ENCODE data around the gene ECHS1. TPM values are rescaled to one million over a fixed set of nuclear protein-coding genes. Genes with fewer than 3 reads are reported as not detected.
A peak's percentile ranks its signal among the peaks of the same experiment; 100 is the strongest.
"Not testable (repeated sequence)": the region's sequence is repeated elsewhere in the genome, so short reads cannot be mapped to it uniquely, and the experiment has no call there.

The ECHS1 gene
- total RNA-seq, 3 donors from 2014 or later: 53.1 to 55.6 (median 53.9) TPM

GRCh38 chr10:133377025-133377817, 4.1 kb upstream of the ECHS1 start:
- ATAC-seq: no peak
- Mint-ChIP-seq H3K36me3 (ENCODE audit: insufficient read depth) (no peaks in the 10 kb centered on the region), H3K4me3 (peak overlapping the region; percentile 81), H3K4me1 (ENCODE audit: low read depth) (peaks cover 15% of the 10 kb centered on the region), H3K27me3 (ENCODE audit: low read depth) (no peaks in the 10 kb centered on the region), H3K9me3 (no peaks in the 10 kb centered on the region)
- no peak for DNase-seq

DNA sequence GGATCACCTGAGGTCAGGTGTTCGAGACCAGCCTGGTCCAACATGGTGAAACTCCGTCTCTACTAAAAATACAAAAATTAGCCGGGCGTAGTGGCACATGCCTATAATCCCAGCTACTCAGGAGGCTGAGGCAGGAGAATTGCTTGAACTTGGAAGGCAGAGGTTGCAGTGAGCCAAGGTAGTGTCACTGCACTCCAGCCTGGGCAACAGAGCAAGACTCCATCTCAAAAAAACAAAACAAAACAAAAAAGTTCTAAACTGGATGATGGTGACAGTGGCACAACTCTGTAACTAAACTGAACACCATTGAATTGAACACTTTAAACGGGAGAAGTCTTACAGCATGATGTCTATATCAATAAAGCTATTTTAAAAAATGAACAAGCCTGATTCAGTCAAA, 3.0 kb upstream of the ECHS1 start:
- H3K4me3 Mint-ChIP-seq: peak overlapping the region; percentile 44

GRCh38 chr10:133375357-133376115, 2.4 kb upstream of the ECHS1 start:
- ATAC-seq (no peak), DNase-seq (no peak)
- no peaks in the 10 kb centered on the region for H3K27me3 Mint-ChIP-seq (ENCODE audit: low read depth)
- no peaks in the 10 kb centered on the region for H3K9me3 Mint-ChIP-seq
- H3K4me3 Mint-ChIP-seq: peak overlapping the region; percentile 70
- peaks cover 16% of the 10 kb centered on the region for H3K4me1 Mint-ChIP-seq (ENCODE audit: low read depth)
- H3K36me3 Mint-ChIP-seq (ENCODE audit: insufficient read depth): peaks cover under 1% of the 10 kb centered on the region

More for the DNA sequence above, 3.0 kb upstream of the ECHS1 start:
- DNase-seq; ATAC-seq; H3K36me3 Mint-ChIP-seq (ENCODE audit: insufficient read depth); H3K27me3 Mint-ChIP-seq (ENCODE audit: low read depth); H3K9me3 Mint-ChIP-seq: not testable (repeated sequence)
- peaks cover 16% of the 10 kb centered on the region for H3K4me1 Mint-ChIP-seq (ENCODE audit: low read depth)

DNA sequence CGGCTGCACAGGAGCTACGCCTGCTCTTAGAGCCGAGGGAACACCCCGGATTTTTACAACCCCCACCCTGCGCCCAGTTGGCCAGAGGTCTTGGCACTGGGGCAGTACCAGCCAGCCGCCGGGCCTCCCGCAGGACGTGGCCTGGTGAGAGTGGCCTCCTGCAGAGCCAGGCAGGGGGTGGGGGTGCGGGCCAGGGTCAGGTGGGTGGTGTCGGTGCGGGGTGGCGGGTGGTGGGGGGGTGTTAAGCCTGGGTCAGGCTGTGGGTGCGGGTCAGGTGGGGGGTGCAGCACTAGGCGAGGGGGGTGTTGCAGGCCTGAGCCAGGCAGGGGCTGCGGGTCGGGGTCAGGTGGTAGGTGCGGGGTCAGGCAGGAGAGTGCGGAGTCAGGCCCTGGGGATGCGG, 647 bp downstream of the ECHS1 start:
- Mint-ChIP-seq H3K27me3 (ENCODE audit: low read depth) (no peaks in the 10 kb centered on the region), H3K9me3 (no peaks in the 10 kb centered on the region)
- ATAC-seq: no peak

GRCh38 chr10:133370030-133370786, 2.9 kb downstream of the ECHS1 start:
- H3K4me1 Mint-ChIP-seq (ENCODE audit: low read depth): peaks cover 6% of the 10 kb centered on the region
- no peaks in the 10 kb centered on the region for H3K27me3 Mint-ChIP-seq (ENCODE audit: low read depth)
- H3K9me3 Mint-ChIP-seq: no peaks in the 10 kb centered on the region
- H3K36me3 Mint-ChIP-seq (ENCODE audit: insufficient read depth): peaks cover 11% of the 10 kb centered on the region
- DNase-seq: no peak
- peak overlapping the region; percentile 5 for H3K4me3 Mint-ChIP-seq
- no peak for ATAC-seq

More for the DNA sequence above, 647 bp downstream of the ECHS1 start:
- DNase-seq: no peak
- Mint-ChIP-seq H3K4me3 (peak overlapping the region; percentile 77), H3K4me1 (ENCODE audit: low read depth) (peaks cover 11% of the 10 kb centered on the region), H3K36me3 (ENCODE audit: insufficient read depth) (peaks cover 11% of the 10 kb centered on the region)

GRCh38 chr10:133368153-133368552, 5.0 kb downstream of the ECHS1 start:
- no peak overlapping the region for H3K4me3 Mint-ChIP-seq
- peaks cover 2% of the 10 kb centered on the region for H3K4me1 Mint-ChIP-seq (ENCODE audit: low read depth)
- ATAC-seq (no peak), DNase-seq (no peak)
- no peaks in the 10 kb centered on the region for H3K27me3 Mint-ChIP-seq (ENCODE audit: low read depth)
- peaks cover 11% of the 10 kb centered on the region for H3K36me3 Mint-ChIP-seq (ENCODE audit: insufficient read depth)
- no peaks in the 10 kb centered on the region for H3K9me3 Mint-ChIP-seq

GRCh38 chr10:133367461-133367860, 5.7 kb downstream of the ECHS1 start:
- H3K9me3 Mint-ChIP-seq; ATAC-seq; H3K27me3 Mint-ChIP-seq (ENCODE audit: low read depth); DNase-seq; H3K4me3 Mint-ChIP-seq; H3K4me1 Mint-ChIP-seq (ENCODE audit: low read depth): not testable (repeated sequence)
- H3K36me3 Mint-ChIP-seq (ENCODE audit: insufficient read depth): peaks cover 11% of the 10 kb centered on the region

DNA sequence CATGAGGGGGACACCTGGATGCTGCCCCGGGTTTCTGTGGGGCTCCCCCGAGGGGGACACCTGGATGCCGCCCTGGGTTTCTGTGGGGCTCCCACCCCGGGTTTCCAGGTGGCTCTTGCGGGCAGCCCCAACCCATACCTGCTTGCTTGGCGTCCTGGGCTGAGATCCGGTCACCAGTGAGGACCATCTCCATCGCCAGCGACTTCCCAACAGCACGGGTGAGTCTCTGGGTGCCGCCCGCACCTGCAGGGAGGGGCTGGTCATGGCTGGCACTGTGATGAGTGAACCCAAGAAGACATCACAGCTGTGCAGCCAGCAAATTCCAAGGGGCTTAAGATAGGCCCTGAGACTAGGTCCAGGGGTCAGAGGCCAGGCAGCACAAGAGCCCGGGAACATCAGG, 6.4 kb downstream of the ECHS1 start:
- DNase-seq (no peak), ATAC-seq (no peak)
- Mint-ChIP-seq H3K4me3 (no peak overlapping the region), H3K9me3 (no peaks in the 10 kb centered on the region), H3K27me3 (ENCODE audit: low read depth) (no peaks in the 10 kb centered on the region), H3K4me1 (ENCODE audit: low read depth) (peaks cover 2% of the 10 kb centered on the region), H3K36me3 (ENCODE audit: insufficient read depth) (peaks cover 17% of the 10 kb centered on the region)

GRCh38 chr10:133366130-133366478, 7.0 kb downstream of the ECHS1 start:
- no peaks in the 10 kb centered on the region for H3K27me3 Mint-ChIP-seq (ENCODE audit: low read depth)
- H3K4me3 Mint-ChIP-seq: no peak overlapping the region
- peaks cover 18% of the 10 kb centered on the region for H3K36me3 Mint-ChIP-seq (ENCODE audit: insufficient read depth)
- H3K9me3 Mint-ChIP-seq: no peaks in the 10 kb centered on the region
- ATAC-seq (no peak), DNase-seq (no peak)
- H3K4me1 Mint-ChIP-seq (ENCODE audit: low read depth): peaks cover 7% of the 10 kb centered on the region

- H3K9me3 Mint-ChIP-seq: no peaks in the 10 kb centered on the region
- no peak for DNase-seq
- peaks cover 18% of the 10 kb centered on the region for H3K36me3 Mint-ChIP-seq (ENCODE audit: insufficient read depth)
- no peaks in the 10 kb centered on the region for H3K27me3 Mint-ChIP-seq (ENCODE audit: low read depth)
- no peak for ATAC-seq
- peaks cover 7% of the 10 kb centered on the region for H3K4me1 Mint-ChIP-seq (ENCODE audit: low read depth)
- no peak overlapping the region for H3K4me3 Mint-ChIP-seq
Observed at GRCh38 chr10:133365461-133366129, 7.6 kb downstream of the ECHS1 start.

GRCh38 chr10:133364645-133365431, 8.3 kb downstream of the ECHS1 start:
- H3K4me1 Mint-ChIP-seq (ENCODE audit: low read depth): peaks cover 7% of the 10 kb centered on the region
- DNase-seq (no peak), ATAC-seq (no peak)
- H3K9me3 Mint-ChIP-seq: no peaks in the 10 kb centered on the region
- no peak overlapping the region for H3K4me3 Mint-ChIP-seq
- no peaks in the 10 kb centered on the region for H3K27me3 Mint-ChIP-seq (ENCODE audit: low read depth)
- peaks cover 12% of the 10 kb centered on the region for H3K36me3 Mint-ChIP-seq (ENCODE audit: insufficient read depth)

GRCh38 chr10:133362846-133363245, 10.3 kb downstream of the ECHS1 start:
- H3K9me3 Mint-ChIP-seq: no peaks in the 10 kb centered on the region
- H3K4me1 Mint-ChIP-seq (ENCODE audit: low read depth): peaks cover 7% of the 10 kb centered on the region
- no peak overlapping the region for H3K4me3 Mint-ChIP-seq
- H3K36me3 Mint-ChIP-seq (ENCODE audit: insufficient read depth): peaks cover 7% of the 10 kb centered on the region
- no peak for ATAC-seq
- DNase-seq: no peak
- no peaks in the 10 kb centered on the region for H3K27me3 Mint-ChIP-seq (ENCODE audit: low read depth)

- H3K9me3 Mint-ChIP-seq: no peaks in the 10 kb centered on the region
- DNase-seq (no peak), ATAC-seq (no peak)
- H3K27me3 Mint-ChIP-seq (ENCODE audit: low read depth): no peaks in the 10 kb centered on the region
- H3K4me1 Mint-ChIP-seq (ENCODE audit: low read depth): peaks cover 7% of the 10 kb centered on the region
- peaks cover 7% of the 10 kb centered on the region for H3K36me3 Mint-ChIP-seq (ENCODE audit: insufficient read depth)
- no peak overlapping the region for H3K4me3 Mint-ChIP-seq
Observed at GRCh38 chr10:133361773-133362441, 11.2 kb downstream of the ECHS1 start.
